GM18868 (cell line): ENCODE results near the gene ARHGAP26.
"Not testable (repeated sequence)": the region's sequence is repeated elsewhere in the genome, so short reads cannot be mapped to it uniquely, and the experiment has no call there.

Source experiments
- ATAC-seq: cut with Tn5 transposase; IDR thresholded peaks from one replicate; pipeline ENCODE4 v1.9.1; 2021; ENCODE audit warnings: mild to moderate bottlenecking, moderate library complexity; ENCODE audit not compliant: unreplicated experiment

The ARHGAP26 gene

GRCh38 chr5:143195491-143195890 lies 425.3 kb downstream of the ARHGAP26 start:
- ATAC-seq: no peak

- ATAC-seq: no peak
Observed at GRCh38 chr5:143196601-143197259, 426.6 kb downstream of the ARHGAP26 start.

GRCh38 chr5:143197260-143197656 lies 427.1 kb downstream of the ARHGAP26 start:
- ATAC-seq: no peak

GRCh38 chr5:143198332-143198731 lies 428.2 kb downstream of the ARHGAP26 start:
- ATAC-seq: no peak

- ATAC-seq: no peak
Observed at GRCh38 chr5:143199161-143199560, 429.0 kb downstream of the ARHGAP26 start.

GRCh38 chr5:143199843-143200242 lies 429.7 kb downstream of the ARHGAP26 start:
- no peak for ATAC-seq

- no peak for ATAC-seq
Observed at GRCh38 chr5:143200781-143201398, 430.7 kb downstream of the ARHGAP26 start.

GRCh38 chr5:143201589-143201988 lies 431.4 kb downstream of the ARHGAP26 start:
- ATAC-seq: no peak

- not testable (repeated sequence) for ATAC-seq
Observed at GRCh38 chr5:143203301-143203956, 433.3 kb downstream of the ARHGAP26 start.

- ATAC-seq: no peak
Observed at GRCh38 chr5:143204474-143205246, 434.5 kb downstream of the ARHGAP26 start.

- ATAC-seq: no peak
Observed at GRCh38 chr5:143205386-143205785, 435.2 kb downstream of the ARHGAP26 start.

- ATAC-seq: peak; percentile 33
Observed at GRCh38 chr5:143205883-143206195, 435.7 kb downstream of the ARHGAP26 start.

GRCh38 chr5:143206196-143207053 lies 436.2 kb downstream of the ARHGAP26 start:
- ATAC-seq: peak; percentile 55

GRCh38 chr5:143207058-143207457 lies 436.9 kb downstream of the ARHGAP26 start:
- no peak for ATAC-seq

- peak; percentile 25 for ATAC-seq
Observed at GRCh38 chr5:143207563-143208364, 437.6 kb downstream of the ARHGAP26 start.

GRCh38 chr5:143208365-143208641 lies 438.1 kb downstream of the ARHGAP26 start:
- ATAC-seq: no peak

- ATAC-seq: no peak
Observed at GRCh38 chr5:143208781-143209510, 438.8 kb downstream of the ARHGAP26 start.

- no peak for ATAC-seq
Observed at GRCh38 chr5:143209881-143210395, 439.8 kb downstream of the ARHGAP26 start.

- no peak for ATAC-seq
Observed at GRCh38 chr5:143210576-143210975, 440.4 kb downstream of the ARHGAP26 start.
